Astrocyte (in vitro differentiated cells and primary cell): ENCODE measurements around the gene IGF1R.

Source experiments
- EZH2 ChIP-seq: IDR thresholded peaks from 2 replicates; pipeline ENCODE4 v1.6.1; 2012; ENCODE audit warnings: mild to moderate bottlenecking, low read length, inconsistent platforms; ENCODE audit not compliant: insufficient read depth
- TF ChIP-seq, protein P1 (sequence below): IDR thresholded peaks from 2 replicates; pipeline ENCODE4 v1.5.1; 2011; ENCODE audit warnings: low read depth, mild to moderate bottlenecking, inconsistent platforms, low read length, moderate library complexity; ENCODE audit not compliant: insufficient read depth

DNA sequence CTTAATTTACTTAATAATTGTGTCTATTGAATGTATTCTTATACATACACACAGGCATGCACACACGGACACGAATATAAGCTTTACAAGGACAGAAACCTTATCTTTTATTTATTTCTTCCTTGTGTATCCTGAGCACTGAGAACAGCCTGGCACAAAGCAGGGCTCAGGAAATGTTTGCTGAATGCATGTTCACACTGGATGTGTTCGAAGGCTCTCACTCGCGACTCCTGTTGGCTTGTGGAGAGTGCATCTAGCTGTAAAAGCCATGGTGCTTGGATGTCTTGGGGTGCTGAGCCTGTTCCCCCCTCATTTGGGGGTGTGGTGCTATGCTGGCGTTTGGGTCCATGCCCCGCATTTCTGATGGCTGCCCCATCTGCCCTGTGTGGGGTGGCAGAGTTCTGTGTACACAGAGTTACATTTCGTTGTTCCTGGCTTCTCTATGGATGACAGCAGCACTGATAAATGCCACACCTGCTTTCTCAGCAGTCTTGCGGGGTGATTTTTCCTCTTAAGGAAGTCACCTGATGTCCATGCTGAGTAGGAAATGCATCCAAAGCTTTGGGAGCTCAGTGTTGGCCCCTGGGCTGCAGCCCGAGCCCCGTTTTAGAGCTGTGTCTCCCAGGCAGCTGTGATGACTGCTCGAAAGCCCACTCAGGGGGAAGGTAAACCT is 148.5 kb downstream of the IGF1R start:
- TF ChIP-seq EZH2, result no peak
- TF ChIP-seq, protein P1, sequence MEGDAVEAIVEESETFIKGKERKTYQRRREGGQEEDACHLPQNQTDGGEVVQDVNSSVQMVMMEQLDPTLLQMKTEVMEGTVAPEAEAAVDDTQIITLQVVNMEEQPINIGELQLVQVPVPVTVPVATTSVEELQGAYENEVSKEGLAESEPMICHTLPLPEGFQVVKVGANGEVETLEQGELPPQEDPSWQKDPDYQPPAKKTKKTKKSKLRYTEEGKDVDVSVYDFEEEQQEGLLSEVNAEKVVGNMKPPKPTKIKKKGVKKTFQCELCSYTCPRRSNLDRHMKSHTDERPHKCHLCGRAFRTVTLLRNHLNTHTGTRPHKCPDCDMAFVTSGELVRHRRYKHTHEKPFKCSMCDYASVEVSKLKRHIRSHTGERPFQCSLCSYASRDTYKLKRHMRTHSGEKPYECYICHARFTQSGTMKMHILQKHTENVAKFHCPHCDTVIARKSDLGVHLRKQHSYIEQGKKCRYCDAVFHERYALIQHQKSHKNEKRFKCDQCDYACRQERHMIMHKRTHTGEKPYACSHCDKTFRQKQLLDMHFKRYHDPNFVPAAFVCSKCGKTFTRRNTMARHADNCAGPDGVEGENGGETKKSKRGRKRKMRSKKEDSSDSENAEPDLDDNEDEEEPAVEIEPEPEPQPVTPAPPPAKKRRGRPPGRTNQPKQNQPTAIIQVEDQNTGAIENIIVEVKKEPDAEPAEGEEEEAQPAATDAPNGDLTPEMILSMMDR, result no peak
